Stimulated activated CD8-positive, alpha-beta memory T cell treated with anti-CD3 and anti-CD28 coated beads, Interleukin-12 subunit alpha, Interleukin-12 subunit beta, amount 100 ng/mL, for 24 hours (primary cell): ENCODE measurements around the gene DCD.
"Not testable (repeated sequence)": the region's sequence is repeated elsewhere in the genome, so short reads cannot be mapped to it uniquely, and the experiment has no call there.

Experiments
- DNase-seq: peaks from one replicate; pipeline ENCODE4 v3.0.0-alpha.2; 2020; ENCODE audit errors: extremely low read depth

Gene DCD

DNA sequence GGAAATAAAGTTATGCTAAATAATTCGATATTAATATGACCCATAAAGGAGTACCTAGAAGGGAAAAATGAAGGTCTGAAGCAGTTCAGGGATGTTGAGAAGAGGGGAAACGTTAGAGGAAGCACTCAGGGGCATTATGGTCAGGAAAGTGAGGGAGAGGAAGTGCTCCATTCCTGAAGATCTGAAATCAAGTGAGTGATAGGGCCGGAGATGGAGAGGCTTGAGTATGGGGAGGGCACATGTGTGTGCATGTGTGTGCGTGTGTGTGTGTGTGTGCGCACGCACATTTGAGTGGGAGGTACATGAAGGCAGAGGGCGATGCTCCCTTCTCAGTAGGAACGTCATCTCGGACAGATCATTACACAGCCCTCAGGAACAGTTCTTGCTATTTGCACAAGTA is 4.9 kb upstream of the DCD start:
- no peak for DNase-seq

- no peak for DNase-seq
These were observed 2.7 kb upstream of the DCD start for GRCh38 chr12:54650889-54651288.

GRCh38 chr12:54650409-54650808 is 2.2 kb upstream of the DCD start:
- no peak for DNase-seq

- DNase-seq: no peak
These were observed 1.7 kb upstream of the DCD start for GRCh38 chr12:54649825-54650224.

DNA sequence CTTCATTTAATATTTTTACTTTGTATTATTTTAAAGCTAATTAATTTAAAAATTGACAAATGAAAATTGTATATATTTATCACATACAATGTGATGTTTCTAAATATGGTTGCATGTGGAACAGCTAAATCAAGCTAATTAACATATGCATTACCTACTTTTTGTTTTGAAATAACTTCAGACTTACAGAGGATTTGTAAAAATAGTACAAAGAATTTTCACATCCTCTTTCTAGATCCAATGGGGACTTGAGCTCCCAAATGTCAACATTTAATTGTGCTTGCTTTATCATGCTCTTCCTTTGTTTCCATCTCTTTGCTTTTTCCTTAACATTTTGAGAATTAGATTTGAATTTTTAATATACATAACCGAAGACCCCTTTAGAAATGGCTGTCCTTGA is 6.6 kb downstream of the DCD start:
- DNase-seq: no peak

DNA sequence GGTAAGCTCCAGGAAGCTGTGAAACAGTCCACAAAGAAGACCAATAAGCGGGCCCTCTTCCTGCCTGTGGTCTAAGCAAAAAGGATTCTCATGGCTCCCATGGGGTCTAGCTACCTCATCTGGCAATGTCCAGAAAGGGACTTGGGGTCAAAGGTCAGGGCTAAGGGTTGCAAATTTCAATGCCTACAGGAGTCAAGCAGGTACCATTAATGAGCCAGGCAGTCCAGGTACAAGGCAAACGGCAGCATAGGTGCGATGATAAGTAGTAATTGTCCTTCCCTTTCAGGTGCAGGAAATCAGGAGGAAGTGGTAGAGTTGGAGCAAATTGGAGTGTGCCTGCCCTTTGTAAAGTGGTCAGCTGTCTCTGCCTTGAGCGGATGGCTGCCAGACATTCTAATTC is 7.1 kb downstream of the DCD start:
- no peak for DNase-seq

DNA sequence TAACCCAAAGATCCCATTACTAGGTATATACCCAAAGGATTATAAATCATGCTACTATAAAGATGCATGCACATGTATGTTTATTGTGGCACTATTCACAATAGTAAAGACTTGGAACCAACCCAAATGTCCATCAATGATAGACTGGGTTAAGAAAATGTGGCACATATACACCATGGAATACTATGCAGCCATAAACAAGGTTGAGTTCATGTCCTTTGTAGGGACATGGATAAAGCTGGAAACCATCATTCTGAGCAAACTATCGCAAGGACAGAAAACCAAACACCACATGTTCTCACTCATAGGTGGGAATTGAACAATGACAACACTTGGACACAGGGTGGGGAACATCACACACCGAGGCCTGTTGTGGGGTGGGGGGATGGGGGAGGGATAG is 9.1 kb downstream of the DCD start:
- not testable (repeated sequence) for DNase-seq

DNA sequence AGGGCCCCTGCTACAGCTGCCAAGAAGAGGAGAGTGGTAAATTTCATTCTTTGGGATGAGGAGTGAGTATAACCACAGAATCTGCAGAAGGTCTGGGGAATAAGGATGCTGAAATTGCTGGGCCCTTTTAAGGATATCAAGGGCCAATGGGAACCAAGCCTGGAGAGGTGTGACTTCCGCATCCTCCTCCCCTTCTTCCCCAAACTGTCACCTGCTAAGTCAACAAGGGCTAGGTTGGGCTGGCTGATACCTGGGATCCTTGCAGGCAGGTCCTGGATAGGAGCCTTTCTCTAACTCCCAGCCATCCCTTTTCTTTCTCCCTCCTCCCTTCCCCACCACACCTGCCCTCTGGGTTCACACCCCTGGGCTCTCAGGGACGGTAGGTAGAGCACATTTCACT is 13.4 kb downstream of the DCD start, which contains the start of gene LACRT:
Gene LACRT, minus strand, starts transcription at position 101 of the 400 bp plus-strand sequence. Its CDS starts 54 bp downstream, at position 47.
- DNase-seq: no peak

GRCh38 chr12:54631988-54632728 is 16.0 kb downstream of the DCD start:
- no peak for DNase-seq

DNA sequence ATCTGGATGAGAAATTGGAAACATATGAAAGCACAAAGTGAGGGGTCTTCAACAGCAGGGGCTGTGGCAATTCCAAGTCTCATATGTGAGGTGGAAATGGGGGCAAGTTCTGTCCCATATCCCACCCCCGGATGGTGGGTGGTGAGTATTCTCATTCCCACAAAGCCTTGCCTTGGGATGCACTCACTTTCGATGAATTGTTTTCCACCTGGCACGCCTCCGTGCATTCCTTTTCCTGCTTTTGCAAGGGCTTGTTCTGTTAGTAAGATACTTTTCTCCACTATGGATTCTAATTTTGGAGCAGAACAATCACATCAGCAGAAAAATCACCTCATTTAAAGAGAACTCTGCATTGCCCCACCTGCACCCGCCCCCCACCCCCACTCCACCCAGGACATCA is 16.6 kb downstream of the DCD start:
- DNase-seq: no peak

DNA sequence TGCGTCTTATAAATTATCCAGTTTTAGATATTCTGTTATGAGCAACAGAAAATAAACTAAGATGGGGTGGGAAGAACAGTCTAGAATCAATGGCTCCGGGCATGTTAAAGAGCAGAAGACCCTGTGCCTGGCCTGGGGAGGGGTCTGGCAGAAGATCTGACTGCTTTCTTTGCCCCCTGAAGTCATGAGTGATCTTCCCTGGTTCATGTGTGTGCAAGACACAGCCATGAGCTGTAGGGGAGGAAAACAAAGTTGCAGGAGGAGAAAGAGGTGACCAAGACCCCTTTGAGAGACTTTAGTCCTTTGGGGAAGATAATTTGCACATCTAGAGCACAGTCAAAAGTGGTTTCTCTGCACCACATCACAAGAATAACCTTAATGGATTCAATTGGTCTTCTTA is 18.2 kb downstream of the DCD start:
- no peak for DNase-seq

DNA sequence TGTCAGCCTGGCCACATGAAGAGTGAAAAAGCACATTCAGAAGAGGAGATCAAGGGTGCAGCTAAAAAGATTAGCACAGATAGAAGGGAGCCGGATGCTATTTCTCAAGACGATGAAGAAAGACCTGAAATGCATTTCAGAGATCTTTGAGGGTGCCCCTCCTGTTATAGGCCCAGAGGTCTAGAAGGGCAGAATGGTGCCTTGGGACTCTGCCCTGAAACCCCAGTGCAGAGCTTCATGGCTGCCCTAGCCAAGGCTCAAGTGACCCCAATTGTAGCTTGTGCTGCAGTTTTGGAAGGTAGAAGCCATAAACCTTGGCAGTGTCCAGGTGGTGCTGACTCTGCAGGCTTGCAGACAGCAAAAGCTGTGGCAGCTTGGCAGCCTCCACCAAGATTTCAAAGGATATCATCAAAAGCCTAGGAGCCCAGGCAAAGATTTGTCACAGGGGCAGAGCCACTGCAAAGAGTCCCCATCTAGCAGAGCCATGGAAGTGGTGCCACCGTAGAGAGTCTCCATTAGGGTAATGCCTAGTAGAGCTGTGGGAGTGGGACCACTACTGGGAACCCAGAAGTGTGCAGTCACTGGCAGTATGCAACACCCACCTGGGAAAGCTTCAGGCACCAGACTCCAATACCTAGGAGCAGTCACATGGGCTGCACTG is 19.8 kb downstream of the DCD start:
- DNase-seq: no peak

GRCh38 chr12:54627304-54627703 is 20.9 kb downstream of the DCD start:
- no peak for DNase-seq

DNA sequence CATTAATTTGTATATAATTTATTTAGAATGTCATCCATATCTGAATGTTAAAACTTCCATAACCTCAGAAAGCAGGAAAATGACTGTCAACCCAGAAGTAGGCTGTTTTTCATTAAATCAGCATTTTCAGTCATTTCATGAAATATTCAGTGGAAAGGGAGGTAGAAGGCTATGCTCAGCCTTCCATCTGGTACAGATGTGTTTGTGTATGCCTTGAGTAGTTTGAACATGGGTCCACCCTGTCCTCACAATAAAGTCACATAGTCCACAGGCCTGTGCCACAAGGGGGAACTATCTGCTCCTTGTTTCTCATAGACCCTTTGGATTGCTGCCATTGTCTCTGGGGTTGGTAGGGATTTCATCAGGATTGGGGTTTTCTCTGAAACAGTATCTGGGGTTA is 22.6 kb downstream of the DCD start:
- no peak for DNase-seq

GRCh38 chr12:54624315-54625279 is 23.6 kb downstream of the DCD start:
- no peak for DNase-seq

DNA sequence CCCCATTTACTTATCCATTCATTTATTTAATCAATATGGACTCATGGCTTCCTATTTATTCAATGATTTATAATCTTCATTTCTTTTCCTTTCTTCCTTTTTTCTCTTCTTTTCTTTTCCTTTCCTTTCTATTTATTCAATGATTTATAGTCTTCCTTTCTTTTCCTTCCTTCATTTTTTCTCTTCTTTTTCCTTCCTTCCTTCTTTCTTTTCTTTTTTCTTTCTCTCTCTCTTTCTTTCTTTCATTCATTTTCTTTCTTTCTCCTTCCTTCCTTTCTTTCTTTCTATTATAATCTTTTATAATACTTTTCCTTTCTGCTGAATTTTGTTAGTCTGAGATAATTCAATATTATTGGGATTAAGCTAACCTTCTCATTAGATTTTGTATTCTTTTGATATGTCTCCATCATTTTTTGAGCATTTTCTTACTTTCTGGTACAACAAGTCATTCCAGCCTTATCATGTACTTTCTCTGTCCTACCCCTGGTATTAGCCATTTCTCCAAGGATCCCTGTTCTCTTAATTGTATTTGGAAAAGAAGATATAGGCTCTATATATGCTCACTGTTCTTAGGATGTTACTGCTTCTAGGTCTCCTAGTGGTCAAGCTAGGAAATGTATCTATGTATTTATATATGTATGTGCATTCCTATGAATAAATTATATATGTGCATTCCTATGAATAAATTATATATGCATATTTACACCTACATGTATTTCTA is 25.5 kb downstream of the DCD start:
- no peak for DNase-seq

GRCh38 chr12:54616933-54617680 is 31.1 kb downstream of the DCD start:
- DNase-seq: no peak

DNA sequence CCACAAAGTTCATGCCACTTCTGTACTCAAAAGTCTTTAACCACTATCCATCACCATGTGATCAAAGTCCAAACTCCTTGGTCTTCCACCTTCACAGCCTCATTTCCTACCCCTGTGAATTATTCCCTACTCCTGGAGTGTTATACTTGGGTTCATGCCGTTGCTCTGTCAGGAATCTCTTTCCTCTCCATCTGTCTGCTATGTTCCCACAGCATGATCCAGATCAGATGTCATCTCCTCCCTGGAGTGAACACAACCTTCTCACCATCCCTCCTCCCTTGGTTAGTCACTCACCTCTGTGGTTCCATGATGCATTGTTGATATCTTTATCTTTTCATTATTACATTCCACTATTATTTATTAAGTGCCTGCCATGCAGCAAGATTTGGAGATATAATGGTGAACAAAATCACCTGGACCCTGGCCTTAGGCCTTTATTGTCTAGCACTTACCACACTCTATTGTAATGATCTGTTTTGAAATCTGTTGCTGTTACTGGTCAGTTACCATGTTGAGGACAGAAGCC is 35.9 kb downstream of the DCD start:
- no peak for DNase-seq

DNA sequence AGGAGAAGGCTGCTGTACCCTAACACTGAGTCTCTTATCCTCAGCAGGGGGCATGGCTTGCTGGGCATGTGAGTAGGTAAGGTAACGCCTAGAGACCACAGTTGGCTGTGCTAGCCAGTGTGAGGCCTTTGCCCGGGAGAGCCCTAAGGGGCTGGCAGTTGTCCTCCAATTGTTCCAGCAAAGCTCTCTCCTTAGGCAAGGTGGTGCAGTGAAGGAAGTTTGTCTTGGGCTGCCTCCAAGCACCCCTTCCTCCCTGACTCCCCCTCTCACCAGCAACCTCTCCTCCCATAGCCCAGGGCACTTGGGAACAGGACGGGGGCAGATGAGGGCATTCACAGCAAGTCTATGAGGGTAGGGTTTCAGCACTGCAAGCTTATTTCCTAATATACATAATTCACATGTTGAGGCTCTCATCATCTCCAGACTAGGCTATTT is 36.4 kb downstream of the DCD start:
- no peak for DNase-seq

GRCh38 chr12:54608769-54609168 is 39.4 kb downstream of the DCD start:
- no peak for DNase-seq

DNA sequence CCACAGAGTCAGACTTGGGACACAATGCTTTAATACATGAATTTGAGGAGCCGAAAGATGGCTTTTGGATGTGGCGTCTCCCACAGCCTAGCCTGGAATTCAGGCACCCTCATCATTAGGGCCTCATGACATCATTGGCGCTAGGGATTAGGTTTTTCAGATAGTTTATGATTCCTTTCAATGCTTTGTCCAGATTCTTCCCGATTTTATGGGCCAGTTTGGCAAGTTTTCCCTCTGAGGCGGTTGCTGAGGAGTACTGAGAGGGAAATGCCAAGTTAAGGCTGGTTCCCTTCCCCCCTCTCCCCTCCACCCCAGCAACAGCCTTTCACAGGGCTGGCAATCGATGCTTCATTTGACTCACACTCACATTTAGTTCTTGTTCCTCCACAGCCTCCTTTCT is 40.0 kb downstream of the DCD start:
- no peak for DNase-seq
